ENCODE measurements around the gene PLXDC2. TPM values are rescaled to one million over a fixed set of nuclear protein-coding genes. Genes with fewer than 3 reads are reported as not detected.

Gene PLXDC2
- total and polyA plus RNA-seq, 10 of the 15 experiments (the other 5 are each of a cell fraction or from before 2014, with no cell fraction given): 0.05 to 1.8 (median 0.14) TPM; not detected in 2

GRCh38 chr10:19920075-19920726, 104.0 kb downstream of the PLXDC2 start:
- H4K20me1 ChIP-seq (ENCODE audit: control insufficient read depth, insufficient read depth): no peaks in the 10 kb centered on the region
- H3K27me3 ChIP-seq (replicated peaks in 1 of 2; ENCODE audit: control insufficient read depth in 2 of 2, insufficient read depth in 2 of 2, low read length in 1 of 2): no peaks in the 10 kb centered on the region
- no peak overlapping the region for H3K4me3 ChIP-seq
- FAIRE-seq (no peak), ATAC-seq (no peak), DNase-seq (ENCODE audit: low read depth, low spot score) (no peak)
- H3K36me3 ChIP-seq (ENCODE audit: control insufficient read depth in 2 of 2, insufficient read depth in 2 of 2, low read length in 1 of 2): no peaks in the 10 kb centered on the region
- H2AFZ ChIP-seq (ENCODE audit: control insufficient read depth, low read depth, low read length): no peak overlapping the region
- intact Hi-C loops (cut with micrococcal nuclease; ENCODE audit: unreplicated experiment): no loop called here
- ChIA-PET CTCF (interaction anchor here (1.6 to 2.7 kb wide), 2 partner anchors 8 to 10 kb away, joined by 4 to 5 read pairs; no protein-coding TSS in a partner anchor), SMC1A (ENCODE audit: uncharacterized antibody, unreplicated experiment) (interaction anchor here (2.7 to 3.2 kb wide), 2 partner anchors 8 to 11 kb away, joined by 12 to 15 read pairs; no protein-coding TSS in a partner anchor), POLR2A (no interaction called here), RAD21 (ENCODE audit: unreplicated experiment) (no interaction called here)
- in situ Hi-C loops (cut with MboI): no loop called here
- no peak overlapping the region for H3K4me2 ChIP-seq (ENCODE audit: control insufficient read depth, insufficient read depth)
- no TSS peak for BruUV-seq (replicated peaks)
- no peak overlapping the region for H3K27ac ChIP-seq (ENCODE audit: control insufficient read depth, insufficient read depth)
- 49% methylated on average over 4 of the region's 4 CpGs for WGBS (ENCODE audit: insufficient coverage, insufficient replicate concordance, low lambda C conversion rate, missing lambda C conversion rate)
- H3K4me1 ChIP-seq (ENCODE audit: control insufficient read depth, insufficient read depth, low read length): no peaks in the 10 kb centered on the region
- H3K9ac ChIP-seq (ENCODE audit: control insufficient read depth, insufficient read depth, low read length): no peak overlapping the region
- no peaks in the 10 kb centered on the region for H3K79me2 ChIP-seq (ENCODE audit: control insufficient read depth, insufficient read depth, low read length)
- no peaks in the 10 kb centered on the region for H3K9me3 ChIP-seq (replicated peaks; ENCODE audit: control insufficient read depth, insufficient read depth, low read length)
- TF ChIP-seq MTA3 (IDR thresholded peaks at IDR 0.05; ENCODE audit: borderline replicate concordance, low read length): no peak
- no peak for TF ChIP-seq IKZF1 (conservative IDR thresholded peaks at IDR 0.05)
- TF ChIP-seq, protein P1, sequence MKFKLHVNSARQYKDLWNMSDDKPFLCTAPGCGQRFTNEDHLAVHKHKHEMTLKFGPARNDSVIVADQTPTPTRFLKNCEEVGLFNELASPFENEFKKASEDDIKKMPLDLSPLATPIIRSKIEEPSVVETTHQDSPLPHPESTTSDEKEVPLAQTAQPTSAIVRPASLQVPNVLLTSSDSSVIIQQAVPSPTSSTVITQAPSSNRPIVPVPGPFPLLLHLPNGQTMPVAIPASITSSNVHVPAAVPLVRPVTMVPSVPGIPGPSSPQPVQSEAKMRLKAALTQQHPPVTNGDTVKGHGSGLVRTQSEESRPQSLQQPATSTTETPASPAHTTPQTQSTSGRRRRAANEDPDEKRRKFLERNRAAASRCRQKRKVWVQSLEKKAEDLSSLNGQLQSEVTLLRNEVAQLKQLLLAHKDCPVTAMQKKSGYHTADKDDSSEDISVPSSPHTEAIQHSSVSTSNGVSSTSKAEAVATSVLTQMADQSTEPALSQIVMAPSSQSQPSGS (IDR thresholded peaks at IDR 0.05; ENCODE audit: low read length): no peak
- no peak for TF ChIP-seq KLF5 (IDR thresholded peaks at IDR 0.05; ENCODE audit: partially characterized antibody)
- TF ChIP-seq POLR2A (IDR thresholded peaks at IDR 0.05; ENCODE audit: low read depth, low read length): no peak
- TF ChIP-seq USF2 (IDR thresholded peaks at IDR 0.05; ENCODE audit: borderline replicate concordance, low read depth, low read length): no peak
- no peak for TF ChIP-seq REST (IDR thresholded peaks at IDR 0.05; ENCODE audit: low read depth, low read length)
- TF ChIP-seq TCF3 (IDR thresholded peaks at IDR 0.05; ENCODE audit: borderline replicate concordance, insufficient read depth, low read depth, low read length): no peak
- no peak for TF ChIP-seq TCF7 (IDR thresholded peaks at IDR 0.05; ENCODE audit: borderline replicate concordance)
- TF ChIP-seq PML (IDR thresholded peaks at IDR 0.05; ENCODE audit: low read length): no peak
- TF ChIP-seq CBX3 (IDR thresholded peaks at IDR 0.05; ENCODE audit: borderline replicate concordance, low read depth): no peak
- no peak for TF ChIP-seq ZBTB11 (CRISPR knock-in tag; IDR thresholded peaks at IDR 0.05)
- no peak for TF ChIP-seq EZH2 (IDR thresholded peaks at IDR 0.05; ENCODE audit: borderline replicate concordance, control insufficient read depth, low read depth, low read length)
- no peak for TF ChIP-seq KDM1A (IDR thresholded peaks at IDR 0.05; ENCODE audit: borderline replicate concordance)
- TF ChIP-seq DPF2 (IDR thresholded peaks at IDR 0.05): no peak
